Stimulated activated CD8-positive, alpha-beta memory T cell treated with anti-CD3 and anti-CD28 coated beads, Interleukin-15, amount 100 ng/mL, for 48 hours (primary cell): Measurements from ENCODE around the gene SIDT2.
"Not testable (repeated sequence)": the region's sequence is repeated elsewhere in the genome, so short reads cannot be mapped to it uniquely, and the experiment has no call there.

ENCODE experiments used
- DNase-seq, 2 donors: peaks; one replicate each; pipeline ENCODE4 v3.0.0-alpha.2; 2020; ENCODE audit warnings: low read depth in 2 of 2

SIDT2 gene

GRCh38 chr11:117172724-117173421, 5.7 kb upstream of the SIDT2 start:
- DNase-seq = no peak

- DNase-seq = no peak
Measured at GRCh38 chr11:117175104-117175503, 3.4 kb upstream of the SIDT2 start.

GRCh38 chr11:117175781-117176180, 2.8 kb upstream of the SIDT2 start:
- DNase-seq = no peak

GRCh38 chr11:117176186-117176585, 2.4 kb upstream of the SIDT2 start:
- DNase-seq = no peak

- DNase-seq = no peak
Measured at GRCh38 chr11:117177534-117178209, 871 bp upstream of the SIDT2 start.

GRCh38 chr11:117179048-117179999, 781 bp downstream of the SIDT2 start:
- DNase-seq = peak in 1 of 2 donors; percentile 11

GRCh38 chr11:117180020-117180419, 1.5 kb downstream of the SIDT2 start:
- no peak for DNase-seq

GRCh38 chr11:117180661-117181585, 2.4 kb downstream of the SIDT2 start:
- peak; percentile 36 to 45 for DNase-seq

- DNase-seq = no peak
Measured at GRCh38 chr11:117181586-117182550, 3.3 kb downstream of the SIDT2 start.

GRCh38 chr11:117182551-117182935, 4.0 kb downstream of the SIDT2 start:
- DNase-seq = no peak

GRCh38 chr11:117183178-117183577, 4.6 kb downstream of the SIDT2 start:
- DNase-seq = not testable (repeated sequence)

- DNase-seq = no peak
Measured at GRCh38 chr11:117183724-117184349, 5.3 kb downstream of the SIDT2 start.

- DNase-seq = no peak
Measured at GRCh38 chr11:117185736-117186430, 7.3 kb downstream of the SIDT2 start.

- no peak for DNase-seq
Measured at GRCh38 chr11:117186431-117186761, 7.9 kb downstream of the SIDT2 start.

GRCh38 chr11:117187007-117187406, 8.5 kb downstream of the SIDT2 start:
- DNase-seq = no peak

- DNase-seq = no peak
Measured at GRCh38 chr11:117187428-117187798, 8.9 kb downstream of the SIDT2 start.

- no peak for DNase-seq
Measured at GRCh38 chr11:117187799-117188481, 9.4 kb downstream of the SIDT2 start.

GRCh38 chr11:117188620-117189081, 10.1 kb downstream of the SIDT2 start:
- DNase-seq = no peak
